H54 (cell line): ENCODE results near the gene NVL.
"Not testable (repeated sequence)": the region's sequence is repeated elsewhere in the genome, so short reads cannot be mapped to it uniquely, and the experiment has no call there.

Experiments used
- DNase-seq: peaks from one replicate; pipeline ENCODE4 v3.0.0; 2011; ENCODE audit warnings: low spot score, mixed read lengths; ENCODE audit not compliant: insufficient read length
- FAIRE-seq: peaks from 3 replicates; lab custom pipeline; 2011; peaks lifted over from hg19 to GRCh38; lab: Jason Lieb, UNC
- POLR2A ChIP-seq: IDR thresholded peaks from 2 replicates; pipeline ENCODE4 v1.6.1; 2011; ENCODE audit warnings: low read depth, mild to moderate bottlenecking, low read length

Gene NVL

DNA sequence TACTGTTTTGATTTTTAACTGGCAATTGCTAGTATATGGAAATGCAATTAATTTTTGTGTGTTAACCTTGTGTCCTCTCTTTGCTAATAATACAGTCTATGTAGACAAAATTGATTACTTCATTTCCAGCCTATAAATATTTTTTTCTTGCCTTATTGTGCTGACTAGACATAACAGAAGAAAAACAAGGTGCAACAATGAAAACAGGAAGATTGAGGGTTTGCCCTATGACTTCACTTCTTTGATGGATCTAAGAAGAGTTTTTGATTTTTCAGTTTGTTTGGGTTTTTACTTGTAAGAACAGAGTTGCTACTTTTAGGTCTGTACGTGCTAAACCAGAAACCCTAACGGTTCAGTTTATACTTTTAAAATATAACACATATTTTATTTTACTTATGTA is 18.2 kb upstream of the NVL start:
- FAIRE-seq = no peak
- no peak for TF ChIP-seq POLR2A
- DNase-seq = no peak

DNA sequence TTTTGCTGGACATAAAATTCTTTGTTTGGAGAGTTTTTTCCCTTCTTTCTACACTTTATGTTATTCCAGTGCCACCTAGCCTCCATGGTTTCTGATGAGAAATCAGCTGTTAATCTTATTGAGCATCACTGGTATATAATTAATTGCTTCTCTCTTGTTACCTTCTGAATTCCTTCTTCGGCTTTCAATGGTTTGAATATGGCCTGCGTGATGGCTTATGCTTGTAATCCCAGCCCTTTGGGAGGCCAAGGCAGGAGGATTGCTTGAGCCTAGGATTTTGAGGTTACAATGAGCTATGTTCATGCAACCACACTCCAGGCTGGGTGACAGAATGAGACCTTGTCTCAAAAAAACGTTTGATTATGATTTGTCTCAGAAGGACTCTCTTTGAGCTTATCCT is 13.7 kb upstream of the NVL start:
- FAIRE-seq = no peak
- no peak for TF ChIP-seq POLR2A
- no peak for DNase-seq

DNA sequence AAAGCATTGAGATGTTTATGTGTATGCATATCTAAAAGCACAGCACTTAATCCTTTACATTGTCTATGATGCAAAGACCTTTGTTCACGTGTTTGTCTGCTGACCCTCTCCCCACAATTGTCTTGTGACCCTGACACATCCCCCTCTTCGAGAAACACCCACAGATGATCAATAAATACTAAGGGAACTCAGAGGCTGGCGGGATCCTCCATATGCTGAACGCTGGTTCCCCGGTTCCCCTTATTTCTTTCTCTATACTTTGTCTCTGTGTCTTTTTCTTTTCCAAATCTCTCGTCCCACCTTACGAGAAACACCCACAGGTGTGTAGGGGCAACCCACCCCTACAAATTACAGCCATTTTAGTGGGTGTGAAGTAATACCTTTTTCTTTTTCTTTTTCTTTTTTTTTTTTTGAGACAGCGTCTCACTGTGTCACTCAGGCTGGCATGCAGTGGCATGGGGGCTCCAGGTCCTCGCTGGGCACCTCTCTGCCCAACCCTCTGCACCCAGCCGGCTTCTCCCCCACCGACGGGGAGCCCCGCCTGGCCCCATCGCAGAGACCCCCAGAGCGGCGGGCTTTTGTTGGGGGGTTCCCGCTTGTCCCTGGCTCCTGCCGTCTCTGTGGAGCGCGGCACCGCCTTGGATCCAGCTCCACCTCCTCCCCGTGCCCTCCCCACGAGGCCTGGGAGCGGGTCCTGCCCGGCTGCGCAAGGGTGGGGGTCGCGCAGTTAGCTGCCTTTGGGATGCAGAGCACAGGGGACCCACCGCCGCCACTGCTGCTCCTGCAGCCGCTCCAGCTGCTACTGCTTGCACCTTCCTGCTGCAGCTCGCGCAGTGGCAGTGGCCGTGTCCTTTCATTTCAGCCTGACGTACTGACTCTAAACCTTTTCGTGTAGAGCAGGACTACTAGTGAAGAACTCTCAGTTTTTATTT is 10.7 kb upstream of the NVL start:
- FAIRE-seq, DNase-seq: not testable (repeated sequence)

DNA sequence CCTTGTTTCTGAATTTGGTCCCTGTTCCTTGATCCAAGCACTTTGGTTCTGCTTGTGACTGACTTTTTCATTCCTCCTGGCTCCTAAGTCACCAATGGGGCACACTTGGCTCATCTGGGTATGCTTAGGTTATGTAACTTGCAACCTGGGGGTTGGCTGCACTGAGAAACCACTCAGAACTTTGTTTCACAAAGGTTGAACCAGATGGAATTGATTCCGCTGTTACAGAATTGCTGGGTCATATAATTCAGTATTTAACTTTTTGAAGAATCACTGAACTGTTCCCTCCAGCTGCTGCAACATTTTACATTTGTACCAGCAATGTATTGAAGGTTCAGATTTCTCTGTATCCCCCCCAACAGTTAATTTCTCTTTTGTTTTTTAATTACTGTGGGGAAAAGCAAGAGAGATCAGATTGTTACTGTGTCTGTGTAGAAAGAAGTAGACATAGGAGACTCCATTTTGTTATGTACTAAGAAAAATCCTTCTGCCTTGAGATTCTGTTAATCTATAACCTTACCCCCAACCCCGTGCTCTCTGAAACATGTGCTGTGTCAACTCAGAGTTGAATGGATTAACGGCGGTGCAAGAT is 9.6 kb upstream of the NVL start:
- FAIRE-seq (no peak), DNase-seq (no peak)
- no peak for TF ChIP-seq POLR2A

DNA sequence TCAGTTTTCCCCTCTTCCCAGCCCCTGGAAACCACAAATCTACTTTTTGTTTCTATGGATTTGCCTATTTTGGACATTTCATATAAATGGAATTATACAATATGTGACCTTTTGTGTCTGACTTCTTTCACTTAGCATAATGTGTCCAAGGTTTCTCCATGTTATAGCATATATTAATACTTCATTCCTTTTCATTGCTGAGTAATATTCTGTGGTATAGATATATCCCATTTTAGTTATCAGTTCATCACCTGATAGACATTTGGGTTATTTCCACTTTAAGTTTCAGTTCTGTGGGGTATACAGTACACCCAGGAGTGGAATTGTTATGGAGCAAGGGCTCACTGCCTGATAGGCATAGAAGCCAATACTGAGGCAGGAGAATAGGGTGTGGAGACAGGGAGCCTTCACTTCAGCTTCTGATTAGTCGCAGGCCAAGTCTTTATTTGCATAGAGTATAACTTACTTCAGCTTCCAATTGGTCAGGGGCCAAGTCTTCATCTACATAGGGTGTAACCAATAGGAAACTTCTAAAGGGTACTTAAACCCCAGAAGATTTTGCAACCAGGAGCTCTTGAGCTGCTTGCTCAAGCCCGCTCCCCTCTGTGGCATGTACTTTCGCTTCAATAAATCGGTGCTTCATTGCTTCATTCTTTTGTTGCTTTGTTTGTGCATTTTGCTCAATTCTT is 8.3 kb upstream of the NVL start:
- DNase-seq (no peak), FAIRE-seq (no peak)
- TF ChIP-seq POLR2A = no peak

DNA sequence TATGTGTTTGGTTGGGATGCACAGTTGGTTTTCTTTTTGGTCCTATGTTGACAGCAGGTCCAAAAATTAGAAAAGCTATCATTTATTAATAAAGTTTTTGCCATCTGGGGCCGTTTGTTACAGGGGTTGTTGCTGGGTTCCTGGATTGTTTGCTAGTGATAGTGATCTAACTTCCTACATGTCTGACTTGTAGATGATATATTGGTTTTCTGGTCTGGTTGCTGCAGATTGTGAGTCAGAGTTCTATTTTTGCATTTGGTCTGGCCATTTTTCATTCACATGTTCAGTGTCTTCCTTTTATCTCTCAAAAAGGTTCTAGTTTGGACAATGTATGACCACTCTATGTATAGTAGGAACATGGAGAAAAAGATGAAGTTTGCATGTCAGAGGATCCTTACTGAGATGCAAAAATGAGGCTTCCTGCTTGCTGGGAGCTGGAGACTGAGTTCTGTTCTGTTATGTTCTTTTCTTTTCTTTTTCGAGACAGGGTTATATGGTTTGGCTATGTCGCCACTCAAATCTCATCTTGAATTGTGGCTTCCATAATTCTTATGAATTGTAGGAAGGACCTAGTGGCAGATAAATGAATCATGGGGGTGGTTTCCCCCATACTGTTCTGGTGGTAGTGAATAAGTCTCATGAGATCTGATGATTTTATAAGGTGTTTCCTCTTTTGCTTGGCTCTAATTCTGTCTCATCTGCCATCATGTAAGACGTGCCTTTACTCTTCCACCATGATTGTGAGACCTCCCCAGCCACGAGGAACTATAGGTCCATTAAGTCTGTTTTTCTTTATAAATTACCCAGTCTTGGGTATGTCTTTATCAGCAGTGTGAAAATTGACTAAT is 4.2 kb upstream of the NVL start:
- TF ChIP-seq POLR2A = no peak
- FAIRE-seq (no peak), DNase-seq (no peak)

DNA sequence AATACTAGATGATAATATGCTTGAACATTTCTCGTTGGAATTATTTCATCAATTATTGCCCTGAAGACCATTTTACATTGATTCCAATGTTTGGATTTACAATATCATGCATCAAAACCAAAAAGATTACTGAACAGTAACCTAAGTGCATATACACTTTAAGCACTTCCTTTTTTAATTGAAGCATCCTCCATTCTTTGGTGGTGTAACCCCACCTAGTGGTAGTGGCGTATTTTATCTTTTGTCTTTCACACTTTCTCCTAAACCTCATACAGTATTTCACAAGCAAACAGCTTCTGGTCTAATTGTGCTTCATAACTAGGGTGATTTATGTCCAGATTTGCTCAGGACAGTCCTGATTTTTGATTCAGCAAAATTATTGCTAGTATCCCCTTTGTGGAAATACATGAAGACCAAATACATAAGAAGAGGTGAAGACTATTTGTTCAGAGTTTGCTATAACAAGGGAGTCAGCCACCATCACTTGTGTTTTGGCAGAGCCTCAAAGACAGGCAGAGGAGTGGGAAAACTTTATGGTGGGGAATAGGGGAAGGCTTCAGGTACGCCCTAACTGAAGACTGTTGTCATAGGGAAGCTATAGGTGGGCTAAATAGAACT is 3.4 kb upstream of the NVL start:
- TF ChIP-seq POLR2A = no peak
- no peak for DNase-seq
- no peak for FAIRE-seq

DNA sequence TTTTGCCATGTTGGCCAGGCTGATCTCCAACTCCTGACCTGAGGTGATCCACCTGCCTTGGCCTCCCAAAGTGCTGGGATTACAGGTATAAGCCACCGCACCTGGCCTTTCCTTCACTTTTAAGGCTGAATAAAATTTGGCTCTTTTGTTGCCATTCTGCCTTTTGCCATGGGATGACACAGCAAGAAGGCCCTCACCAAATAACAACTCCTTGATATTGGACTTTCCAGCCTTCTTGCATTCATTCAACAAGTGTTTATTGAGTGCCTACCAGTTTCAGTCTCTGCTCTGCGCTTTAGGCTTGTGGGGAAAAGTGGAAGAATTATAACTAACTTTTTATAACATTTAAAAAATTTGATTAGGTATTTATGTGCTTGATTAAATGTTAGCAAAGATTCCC is 1.9 kb upstream of the NVL start:
- no peak for TF ChIP-seq POLR2A
- FAIRE-seq (no peak), DNase-seq (no peak)

DNA sequence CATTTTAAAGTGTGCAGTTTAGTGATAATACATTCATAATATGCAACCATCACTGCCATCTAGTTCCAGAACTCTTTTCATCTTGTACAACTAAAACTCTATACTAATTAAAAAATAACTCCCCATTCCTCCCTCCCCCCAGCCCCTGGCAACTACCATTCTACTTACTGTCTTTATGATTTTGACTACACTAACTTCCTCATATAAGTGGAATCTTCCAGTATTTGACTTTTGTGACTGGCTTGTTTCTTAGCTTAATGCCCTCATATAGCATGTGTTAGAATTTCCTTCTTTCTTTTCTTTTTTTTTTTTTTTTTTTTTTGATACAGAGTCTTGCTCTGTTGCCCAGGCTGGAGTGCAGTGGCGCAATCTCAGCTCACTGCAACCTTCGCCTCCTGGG is 1.4 kb upstream of the NVL start:
- no peak for TF ChIP-seq POLR2A
- DNase-seq (no peak), FAIRE-seq (no peak)

DNA sequence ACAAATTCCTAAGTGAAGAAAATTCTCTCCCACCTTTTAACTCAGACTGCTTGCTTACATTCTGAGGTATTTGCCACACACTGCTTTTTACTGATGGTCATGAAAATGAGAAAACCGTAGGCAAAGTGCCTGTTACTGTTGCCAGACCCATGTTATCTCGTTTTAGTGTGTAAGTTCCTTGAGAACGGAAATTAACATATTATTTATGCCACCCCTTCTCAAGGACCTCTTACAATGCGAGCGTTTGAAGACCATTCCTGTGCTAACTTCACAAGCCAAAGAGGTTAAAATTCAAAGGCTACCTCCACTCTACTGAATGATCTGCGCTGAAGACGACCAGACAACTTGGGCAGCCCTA is 509 bp downstream of the NVL start:
- no peak for DNase-seq
- no peak for TF ChIP-seq POLR2A
- FAIRE-seq = no peak

DNA sequence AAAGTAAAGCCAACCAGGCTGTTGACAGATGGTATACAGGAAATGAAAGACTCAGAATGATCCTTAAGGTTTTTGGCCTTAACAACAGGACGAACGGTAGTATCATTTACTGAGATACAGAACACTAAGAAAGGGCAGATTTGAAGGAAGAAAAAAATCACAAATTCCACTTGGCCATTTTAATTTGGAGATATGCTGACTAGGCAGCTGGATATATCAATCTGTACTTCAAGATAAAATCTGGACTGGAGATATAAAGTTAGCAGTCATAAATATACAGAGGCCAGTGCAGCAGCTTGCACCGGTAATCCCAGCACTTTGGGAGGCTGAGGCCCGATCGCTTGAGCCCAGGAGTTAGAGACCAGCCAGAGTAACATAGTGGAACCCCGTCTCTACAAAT is 1.3 kb downstream of the NVL start:
- DNase-seq (no peak), FAIRE-seq (no peak)
- TF ChIP-seq POLR2A = no peak

DNA sequence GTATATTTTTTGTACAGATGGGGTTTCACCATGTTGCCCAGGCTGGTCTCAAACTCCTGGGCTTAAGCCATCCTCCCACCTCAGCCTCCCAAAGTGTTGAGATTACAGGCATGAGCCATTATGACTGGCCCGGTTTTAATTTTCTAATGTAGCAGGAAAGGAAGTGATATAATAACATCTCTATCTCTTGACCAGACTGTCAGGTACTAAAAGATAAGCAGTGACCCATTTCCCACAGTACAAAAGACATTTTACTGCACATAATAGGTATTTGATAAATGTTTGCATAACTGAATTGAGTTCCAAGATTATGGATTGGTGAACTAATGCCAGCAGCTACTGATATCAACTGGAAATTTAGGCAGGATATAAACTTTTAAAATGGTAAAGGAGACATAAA is 4.0 kb downstream of the NVL start:
- no peak for FAIRE-seq
- TF ChIP-seq POLR2A = no peak
- no peak for DNase-seq

DNA sequence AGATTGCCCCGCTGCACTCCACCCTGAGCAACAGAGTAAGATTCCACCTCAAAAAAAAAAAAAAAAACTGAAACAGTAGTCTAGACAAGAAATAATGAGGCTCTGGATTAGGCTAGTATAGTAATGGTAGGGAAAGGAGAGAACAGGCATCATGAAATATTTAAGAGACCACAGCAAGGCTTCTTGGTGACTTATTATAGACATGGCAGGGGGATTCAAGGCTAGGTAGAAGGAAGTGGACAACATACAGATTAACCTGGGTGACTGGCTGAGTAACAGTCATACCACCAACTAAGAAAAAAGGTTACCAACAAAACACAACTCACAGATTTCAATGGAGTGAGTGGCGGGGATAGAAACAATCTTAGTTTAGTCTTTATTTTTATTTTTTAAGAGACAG is 8.3 kb downstream of the NVL start:
- DNase-seq = no peak
- no peak for TF ChIP-seq POLR2A
- FAIRE-seq = no peak
